HG02642 (cell line): ENCODE measurements around the gene ACBD5.
"Not testable (repeated sequence)": the region's sequence is repeated elsewhere in the genome, so short reads cannot be mapped to it uniquely, and the experiment has no call there.

Experiments used
- ATAC-seq: cut with Tn5 transposase; IDR thresholded peaks from one replicate; pipeline ENCODE4 v1.9.1; 2021; ENCODE audit warnings: mild to moderate bottlenecking; ENCODE audit not compliant: unreplicated experiment, poor library complexity

The ACBD5 gene

DNA sequence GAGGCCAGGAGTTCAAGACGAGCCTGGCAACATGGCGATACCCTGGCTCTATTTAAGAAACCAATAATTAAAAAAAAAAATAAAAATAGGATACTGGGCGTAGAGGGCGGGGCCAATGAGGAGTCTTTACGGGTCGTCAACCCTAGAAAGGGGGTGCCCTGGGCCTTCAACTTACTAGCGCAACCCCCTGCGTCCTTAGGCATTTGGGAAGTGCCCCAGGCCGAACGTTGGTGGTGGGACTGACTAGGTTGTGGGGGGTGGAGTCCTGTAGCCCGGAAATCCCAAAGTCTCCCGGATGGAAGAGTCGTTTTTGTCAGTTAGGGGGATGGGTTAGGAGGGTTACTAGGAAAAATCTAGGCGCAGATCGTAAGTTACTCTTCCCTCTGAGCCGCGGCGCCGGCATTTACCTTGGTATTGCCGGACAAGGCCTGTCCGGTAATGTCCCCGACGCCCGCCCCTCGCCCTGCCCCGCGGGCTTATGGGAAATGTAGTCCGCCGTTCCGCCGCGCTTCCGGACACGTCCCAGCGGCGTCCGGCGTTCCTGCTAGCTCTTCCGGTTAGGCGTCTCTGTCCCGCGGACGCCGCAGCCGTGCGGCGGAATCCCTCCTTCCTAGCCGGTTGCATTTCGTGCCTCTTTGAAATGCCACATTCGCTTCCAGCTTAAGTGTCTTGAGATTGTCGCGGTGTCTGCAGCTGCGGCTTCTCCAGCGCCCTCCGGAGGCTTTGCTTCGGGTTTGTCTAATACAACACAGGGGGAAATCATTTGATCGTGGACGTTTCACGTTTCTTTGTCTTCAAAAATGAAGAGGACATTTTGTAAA lies 1.3 kb upstream of the ACBD5 start:
- peak; percentile 70 for ATAC-seq

DNA sequence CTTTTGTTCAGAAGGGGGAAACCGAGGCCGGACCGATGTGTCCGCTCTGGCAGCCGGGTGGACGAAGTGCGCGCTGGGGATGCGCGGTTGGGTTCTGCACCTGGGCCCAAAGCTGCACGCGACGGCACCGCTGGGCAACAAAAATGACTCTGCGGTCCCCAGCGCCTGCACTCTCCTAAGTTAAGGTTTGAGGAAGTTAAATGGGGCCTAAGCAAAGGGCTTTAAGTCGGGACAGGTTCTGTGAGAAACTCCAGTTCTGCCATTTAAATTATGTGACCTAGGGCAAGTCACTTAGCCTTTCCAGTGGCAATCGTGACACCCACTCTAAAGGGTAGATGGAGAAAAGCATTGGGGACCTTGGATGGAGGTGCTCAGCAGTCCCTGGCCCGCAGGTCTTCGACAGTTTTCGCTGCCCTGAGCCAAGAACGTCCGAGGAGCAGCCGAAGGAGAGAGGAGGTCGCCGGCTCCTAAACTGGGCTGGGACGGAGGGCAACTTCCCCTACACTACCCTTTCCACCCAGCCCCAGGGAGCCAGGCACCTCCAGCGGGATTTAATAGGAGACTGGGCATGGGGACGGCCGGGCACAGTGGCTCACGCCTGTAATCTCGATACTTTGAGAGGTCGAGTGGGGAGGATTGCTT lies 534 bp upstream of the ACBD5 start:
- peak; percentile 23 for ATAC-seq

DNA sequence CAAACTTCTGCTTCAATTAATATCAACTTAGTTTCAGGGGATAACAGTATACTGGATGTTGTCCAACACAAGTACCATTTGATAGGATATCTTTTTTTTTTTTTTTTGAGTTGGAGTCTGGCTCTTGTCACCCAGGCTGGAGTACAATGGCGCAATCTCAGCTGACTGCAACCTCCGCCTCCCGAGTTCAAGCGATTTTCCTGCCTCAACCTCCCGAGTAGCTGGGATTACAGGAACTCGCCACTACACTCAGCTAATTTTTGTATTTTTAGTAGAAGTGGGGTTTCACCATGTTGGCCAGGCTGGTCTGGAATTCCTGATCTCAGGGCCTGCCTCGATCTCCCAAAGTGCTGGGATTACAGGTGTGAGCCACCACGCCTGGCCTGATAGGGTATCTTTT lies 3.1 kb downstream of the ACBD5 start:
- ATAC-seq = not testable (repeated sequence)

DNA sequence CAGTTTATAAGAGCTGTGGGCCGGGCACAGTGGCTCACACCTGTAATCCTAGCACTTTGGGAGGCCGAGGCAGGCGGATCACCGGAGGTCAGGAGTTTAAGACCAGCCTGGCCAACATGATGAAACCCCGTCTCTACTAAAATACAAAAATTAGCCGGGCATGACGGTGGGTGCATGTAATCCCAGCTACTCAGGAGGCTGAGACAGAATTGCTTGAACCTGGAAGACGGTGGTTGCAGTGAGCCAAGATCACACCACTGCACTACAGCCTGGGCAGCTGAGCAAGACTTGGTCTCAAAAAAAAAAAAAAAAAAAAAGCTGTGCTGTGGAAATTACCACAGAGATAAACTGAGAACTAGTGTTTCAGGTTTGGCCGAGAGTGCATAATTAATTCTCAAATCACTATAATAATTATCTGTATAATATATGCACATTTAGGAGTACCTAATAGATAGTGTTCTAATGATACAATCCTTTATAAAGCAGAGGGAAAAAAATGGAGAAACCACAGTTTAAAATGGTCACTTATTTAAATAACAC lies 3.9 kb downstream of the ACBD5 start:
- not testable (repeated sequence) for ATAC-seq

DNA sequence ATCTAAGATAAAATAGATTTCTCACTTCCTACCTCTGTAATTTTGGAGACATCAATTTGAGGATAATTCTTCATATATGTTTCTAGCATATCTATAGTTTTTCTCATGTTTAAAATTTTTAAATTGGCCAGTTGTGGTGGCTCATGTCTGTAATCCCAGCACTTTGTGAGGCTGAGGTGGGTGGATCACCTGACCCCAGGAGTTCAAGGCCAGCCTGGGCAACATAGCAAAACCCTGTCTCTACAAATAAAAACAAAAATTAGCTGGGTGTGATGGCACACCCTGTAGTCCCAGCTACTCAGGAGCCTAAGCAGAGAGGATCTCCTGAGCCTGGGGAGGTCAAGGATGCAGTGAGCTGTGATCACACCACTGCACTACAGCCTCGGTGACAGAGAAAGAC lies 4.9 kb downstream of the ACBD5 start:
- ATAC-seq = no peak

DNA sequence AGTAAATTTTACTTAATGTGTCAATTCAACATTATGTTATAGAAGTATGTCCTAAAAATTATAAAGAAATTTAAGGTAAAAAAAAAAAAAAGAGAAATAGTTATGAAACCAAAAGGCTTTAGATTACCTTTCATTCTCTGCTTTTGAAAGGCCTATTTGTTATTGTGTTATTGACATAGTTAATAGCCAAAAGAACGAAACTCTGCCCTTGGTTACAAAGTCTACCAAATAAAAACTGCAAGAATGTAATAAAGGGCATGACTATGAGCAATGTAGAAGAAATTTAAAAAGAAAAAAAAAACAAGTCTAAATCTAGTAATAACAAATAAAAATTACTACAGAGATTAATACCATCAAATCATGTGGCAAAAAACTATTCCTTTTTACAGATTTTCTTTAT lies 10.6 kb downstream of the ACBD5 start:
- ATAC-seq = no peak

DNA sequence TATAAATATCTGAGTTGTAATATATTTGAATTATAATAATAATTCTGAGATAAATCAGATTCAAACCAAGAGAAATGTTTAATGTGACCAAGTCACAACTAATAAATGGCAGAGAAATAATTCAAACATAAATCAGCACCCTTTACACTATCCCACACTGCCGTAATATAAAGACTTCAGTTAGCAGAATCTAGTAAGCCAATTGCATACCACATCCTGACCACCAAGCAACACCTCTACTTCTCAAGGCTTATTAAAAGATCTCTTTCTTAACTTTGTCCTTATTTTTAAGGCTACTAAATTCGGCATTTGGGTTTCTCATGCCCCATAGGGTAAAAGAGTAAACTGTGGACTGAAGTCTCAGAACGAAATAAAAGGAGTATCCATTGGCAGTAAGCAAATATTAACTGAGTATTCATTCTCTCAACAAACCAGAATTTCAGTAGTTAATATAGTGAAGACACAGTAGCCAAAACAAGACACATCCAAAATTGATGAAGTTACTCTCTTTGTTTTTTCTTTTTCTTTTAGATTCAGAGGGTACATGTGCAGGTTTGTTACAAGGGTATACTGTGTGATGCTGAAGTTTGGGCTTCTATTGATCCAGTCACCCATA lies 14.8 kb downstream of the ACBD5 start:
- no peak for ATAC-seq

DNA sequence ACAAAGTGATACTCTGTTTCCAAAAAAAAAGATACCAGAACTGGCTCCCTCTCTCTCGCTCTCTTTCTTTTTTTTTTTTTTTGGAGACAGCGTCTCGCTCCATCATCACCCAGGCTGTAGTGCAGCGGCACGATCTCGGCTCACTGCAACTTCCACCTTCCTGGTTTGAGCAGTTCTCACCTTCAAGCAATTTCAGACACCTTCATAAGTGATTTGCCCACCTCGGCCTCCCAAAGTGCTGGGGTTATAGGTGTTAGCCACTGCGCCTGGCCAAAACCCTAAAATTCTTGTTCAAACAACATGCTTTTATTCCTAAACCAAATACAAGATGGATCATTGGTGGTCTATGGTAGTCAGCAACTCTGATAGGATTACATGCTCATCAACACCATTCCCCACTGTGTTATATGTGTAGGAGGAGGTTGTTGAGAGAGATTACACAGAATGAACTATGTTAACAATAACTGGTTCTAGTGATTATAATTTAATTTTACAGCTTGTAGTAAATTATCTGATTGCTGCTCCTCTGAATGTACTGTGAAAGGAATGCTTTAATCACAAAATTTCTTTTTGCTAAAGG lies 15.5 kb downstream of the ACBD5 start:
- no peak for ATAC-seq

DNA sequence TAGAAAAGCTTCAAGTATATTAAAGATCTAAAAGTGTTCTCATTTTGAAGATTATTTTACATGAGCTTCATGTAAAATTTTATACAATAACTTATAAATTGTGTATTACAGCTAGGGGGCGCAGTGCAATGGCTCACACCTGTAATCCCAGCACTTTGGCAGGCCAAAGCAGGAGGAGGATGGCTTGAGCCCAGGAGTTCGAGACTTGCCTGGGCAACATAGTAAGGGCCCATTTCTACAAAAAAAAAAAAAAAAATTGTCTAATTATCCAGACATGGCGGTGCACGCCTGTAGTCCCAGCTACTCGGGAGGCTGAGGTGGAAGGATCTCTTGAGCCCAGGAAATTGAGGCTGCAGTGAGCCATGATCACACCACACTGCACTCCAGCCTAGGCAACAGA lies 16.6 kb downstream of the ACBD5 start:
- ATAC-seq = peak; percentile 64

DNA sequence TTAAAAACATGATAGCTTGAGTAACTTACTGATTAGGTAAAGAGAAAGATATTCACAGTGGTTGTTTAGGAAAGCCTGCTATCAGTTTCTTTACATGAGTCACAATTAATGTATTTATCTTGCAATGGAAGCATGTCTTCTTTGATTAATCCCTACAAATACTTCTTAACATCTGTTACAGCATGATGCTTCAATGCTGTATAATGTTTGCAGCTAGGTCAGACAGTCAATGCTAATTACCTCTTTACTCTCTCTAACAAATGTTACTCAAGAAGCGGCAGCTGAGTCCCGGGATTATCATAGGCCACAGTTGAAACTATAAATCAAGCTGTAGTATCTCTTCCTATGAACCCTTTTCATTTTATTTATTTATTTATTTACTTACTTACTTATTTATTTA lies 33.2 kb downstream of the ACBD5 start:
- no peak for ATAC-seq

DNA sequence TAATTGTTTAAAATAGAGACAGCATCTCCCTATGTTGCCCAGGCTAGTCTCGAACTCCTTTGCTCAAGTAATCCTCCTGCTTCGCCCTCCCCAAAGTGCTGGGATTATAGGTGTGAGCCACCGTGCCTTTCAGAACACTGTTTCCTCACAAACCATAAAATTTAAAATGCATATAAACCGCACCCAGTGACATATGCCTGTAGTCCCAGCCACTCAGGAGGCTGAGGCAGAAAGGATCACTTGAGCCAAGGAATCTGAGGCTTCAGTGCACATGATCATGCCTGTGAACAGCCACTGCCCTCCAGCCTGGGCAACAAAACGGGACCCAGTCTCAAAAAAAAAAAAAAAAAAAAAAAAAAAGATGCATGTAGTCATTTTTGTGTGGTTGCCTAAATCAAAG lies 36.8 kb downstream of the ACBD5 start:
- ATAC-seq = no peak

DNA sequence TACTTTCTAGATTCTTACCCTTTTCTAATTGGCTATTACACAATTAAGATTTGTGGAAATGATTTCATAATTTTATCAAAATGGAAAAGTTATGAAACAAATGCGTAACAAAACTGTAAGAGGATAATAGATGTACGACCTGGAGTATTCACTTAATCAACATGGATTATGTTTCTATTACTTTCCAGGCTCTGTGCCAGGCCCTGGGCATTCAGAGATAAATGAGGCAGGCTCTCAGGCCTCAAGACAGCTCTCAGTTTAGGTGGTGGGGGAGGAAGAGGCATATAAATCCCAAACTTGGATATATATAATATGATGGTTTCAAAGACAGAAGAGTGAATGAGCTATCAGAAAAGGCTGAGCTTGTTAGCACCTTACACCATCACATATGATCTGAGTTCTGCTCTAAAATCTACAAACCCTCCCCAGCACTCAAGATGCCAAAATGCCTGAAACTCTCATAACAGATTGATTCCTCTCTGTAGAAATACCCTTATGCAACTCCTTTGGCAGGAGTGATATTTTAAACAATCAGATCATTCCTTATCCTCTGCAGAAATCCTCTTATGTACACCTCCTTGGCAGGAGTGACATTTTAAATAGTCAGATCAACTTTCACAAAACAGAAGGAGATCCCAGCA lies 42.5 kb downstream of the ACBD5 start:
- no peak for ATAC-seq

DNA sequence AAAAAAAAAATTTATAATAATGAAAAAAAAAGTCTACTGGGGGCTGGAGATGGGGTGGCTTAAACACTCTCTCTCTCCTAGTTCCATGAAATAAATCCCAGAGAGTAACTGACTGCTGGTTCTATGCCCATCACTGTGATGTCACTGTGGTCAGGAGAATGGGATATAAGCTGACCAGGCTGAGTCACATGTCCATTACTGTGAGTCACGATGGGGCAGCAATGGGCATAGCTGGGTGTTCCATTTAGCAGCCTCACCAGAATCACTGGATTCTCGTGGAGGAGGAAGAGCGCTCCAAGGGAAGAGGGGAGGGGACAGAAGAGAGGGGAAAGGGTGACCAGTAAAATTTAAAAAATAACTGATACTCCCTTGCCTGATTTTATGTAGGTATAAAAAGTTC lies 48.3 kb downstream of the ACBD5 start:
- no peak for ATAC-seq

DNA sequence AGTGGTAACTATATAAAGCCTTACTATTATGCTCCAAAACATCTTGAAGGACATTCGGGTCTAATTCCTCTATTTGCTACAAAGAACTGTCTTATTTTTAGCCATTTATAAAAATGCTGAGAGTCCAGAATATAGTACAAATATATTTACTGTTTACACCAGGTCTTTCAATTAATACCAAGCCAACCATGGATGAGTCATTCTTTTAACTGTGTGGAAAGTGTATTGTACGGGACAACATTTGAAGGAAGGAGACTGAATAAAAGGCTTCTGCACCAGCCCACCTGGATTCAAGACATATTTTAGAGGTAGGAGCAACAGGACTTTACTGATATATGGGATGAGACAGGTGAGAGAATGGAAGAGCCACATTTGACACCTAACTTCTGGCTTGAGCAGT lies 50.1 kb downstream of the ACBD5 start:
- no peak for ATAC-seq

DNA sequence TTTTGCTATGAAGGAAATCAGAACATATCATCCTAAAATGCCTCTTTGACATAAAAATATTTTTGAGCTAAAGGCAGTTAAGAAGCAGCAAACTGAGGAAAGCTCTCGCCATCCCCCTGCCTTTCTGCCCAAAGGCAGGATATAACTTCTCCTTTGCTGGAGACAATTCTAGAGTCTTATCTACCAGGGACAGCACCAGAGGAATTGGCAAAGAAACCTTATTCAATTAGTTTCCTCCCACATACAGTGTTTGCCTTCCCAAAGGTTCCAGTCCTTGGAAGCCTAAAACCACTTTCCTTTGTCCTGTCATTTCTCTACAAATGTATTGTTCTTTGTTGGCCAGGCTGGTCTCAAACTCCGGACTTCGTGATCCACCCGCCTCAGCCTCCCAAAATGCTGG lies 51.7 kb downstream of the ACBD5 start:
- ATAC-seq = no peak

DNA sequence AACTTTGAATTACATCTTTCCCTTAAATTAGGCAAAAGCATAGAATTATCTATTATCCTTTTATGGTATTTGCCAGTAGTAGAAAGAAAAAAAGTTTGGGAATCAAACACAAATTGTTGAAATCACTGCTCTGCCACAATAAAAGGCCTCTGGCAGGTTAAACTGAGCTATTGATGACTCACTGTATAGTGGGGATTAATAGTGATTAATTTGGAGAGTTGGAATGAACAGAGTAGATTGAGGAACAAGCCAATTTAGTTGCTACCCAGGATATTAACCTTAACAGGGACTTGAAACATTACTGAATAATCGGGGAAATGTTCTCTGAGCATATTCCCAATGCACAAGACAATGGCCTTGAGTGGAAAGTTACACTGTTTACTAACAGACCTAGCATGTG lies 52.3 kb downstream of the ACBD5 start:
- ATAC-seq = no peak

DNA sequence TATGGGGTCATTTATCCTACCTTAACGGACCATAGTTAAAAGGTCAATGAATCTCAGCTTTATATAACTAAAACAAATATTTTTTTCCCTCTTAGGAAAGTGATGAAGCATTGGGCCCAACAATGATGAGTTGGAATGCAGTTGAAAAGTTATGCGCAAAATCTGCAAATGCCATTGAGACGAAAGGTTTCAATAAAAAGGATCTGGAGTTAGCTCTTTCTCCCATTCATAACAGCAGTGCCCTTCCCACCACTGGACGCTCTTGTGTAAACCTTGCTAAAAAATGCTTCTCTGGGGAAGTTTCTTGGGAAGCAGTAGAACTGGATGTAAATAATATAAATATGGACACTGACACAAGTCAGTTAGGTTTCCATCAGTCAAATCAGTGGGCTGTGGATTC lies 70.7 kb downstream of the ACBD5 start:
- ATAC-seq = no peak

DNA sequence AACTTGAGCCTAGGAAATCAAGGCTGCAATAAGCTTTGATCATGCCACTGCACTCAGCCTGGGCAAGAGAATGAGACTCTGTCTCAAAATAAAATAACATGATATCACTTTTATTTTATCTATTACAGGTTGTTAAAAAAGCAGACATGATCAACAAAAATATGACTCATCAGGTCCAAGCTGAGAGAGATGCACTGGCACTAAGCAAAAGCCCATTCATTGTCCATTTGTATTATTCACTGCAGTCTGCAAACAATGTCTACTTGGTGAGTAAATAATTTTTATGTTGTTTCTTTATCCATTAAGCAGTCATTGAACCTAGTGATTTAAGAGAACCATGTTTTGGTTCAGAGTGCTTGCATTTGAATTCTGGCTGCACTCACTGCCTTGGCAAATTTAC lies 82.2 kb downstream of the ACBD5 start:
- ATAC-seq = no peak

DNA sequence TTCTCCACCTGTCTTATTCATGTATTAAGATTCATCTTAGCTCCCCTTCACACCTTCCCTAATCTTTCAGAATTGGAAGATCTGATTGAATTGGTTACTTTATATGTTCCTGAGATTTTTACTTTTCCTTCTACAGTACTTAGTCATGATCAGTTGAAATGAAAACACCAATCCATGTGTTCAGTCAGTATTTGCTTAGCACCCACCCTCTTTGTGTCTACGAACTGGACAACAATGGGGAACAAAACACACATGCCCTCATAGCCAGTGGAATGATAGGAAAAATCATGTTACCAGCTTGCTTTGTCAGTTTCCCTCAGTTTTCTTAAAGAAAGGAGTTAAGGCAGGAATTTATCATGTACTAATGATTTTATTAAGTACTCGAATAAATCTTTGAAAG lies 83.4 kb downstream of the ACBD5 start:
- ATAC-seq = no peak

DNA sequence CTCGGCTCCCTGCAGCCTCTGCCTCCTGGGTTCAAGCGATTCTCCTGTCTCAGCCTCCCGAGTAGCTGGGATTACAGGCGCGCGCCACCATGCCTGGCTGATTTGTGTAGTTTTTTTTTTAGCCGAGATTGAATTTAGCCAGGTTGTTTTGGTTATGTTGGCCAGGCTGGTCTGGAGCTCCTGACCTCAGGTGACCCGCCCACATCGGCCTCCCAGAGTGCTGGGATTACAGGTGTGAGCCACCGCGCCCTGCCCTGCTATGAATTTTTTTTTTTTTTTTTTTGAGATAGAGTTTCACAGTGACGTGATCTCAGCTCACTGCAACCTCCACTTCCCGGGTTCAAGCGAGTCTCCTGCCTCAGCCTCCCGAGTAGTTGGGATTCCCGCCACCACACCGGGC lies 84.0 kb downstream of the ACBD5 start:
- ATAC-seq = not testable (repeated sequence)
